ENCODE results near the gene LSR.

DNA sequence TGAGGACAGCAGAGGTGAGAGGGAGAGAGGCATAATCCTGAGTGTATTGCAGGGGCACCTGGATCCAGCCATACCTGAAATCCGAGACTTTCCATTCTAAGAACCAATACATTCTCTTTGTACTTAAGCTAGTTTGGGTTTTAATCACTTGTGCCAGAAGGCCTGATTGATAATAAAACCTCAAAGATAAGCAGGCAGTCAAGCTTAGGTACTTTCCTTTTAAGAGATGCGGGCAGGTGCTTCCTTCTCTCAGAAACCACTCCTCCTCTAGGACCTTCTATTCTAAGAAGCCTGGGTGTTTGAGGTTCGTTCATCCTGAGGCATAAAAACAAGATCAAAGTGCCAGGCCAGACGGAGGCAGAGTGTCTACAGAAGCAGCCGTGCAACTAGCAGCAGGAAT, 42.4 kb upstream of the LSR start:
- TF ChIP-seq, protein P1, sequence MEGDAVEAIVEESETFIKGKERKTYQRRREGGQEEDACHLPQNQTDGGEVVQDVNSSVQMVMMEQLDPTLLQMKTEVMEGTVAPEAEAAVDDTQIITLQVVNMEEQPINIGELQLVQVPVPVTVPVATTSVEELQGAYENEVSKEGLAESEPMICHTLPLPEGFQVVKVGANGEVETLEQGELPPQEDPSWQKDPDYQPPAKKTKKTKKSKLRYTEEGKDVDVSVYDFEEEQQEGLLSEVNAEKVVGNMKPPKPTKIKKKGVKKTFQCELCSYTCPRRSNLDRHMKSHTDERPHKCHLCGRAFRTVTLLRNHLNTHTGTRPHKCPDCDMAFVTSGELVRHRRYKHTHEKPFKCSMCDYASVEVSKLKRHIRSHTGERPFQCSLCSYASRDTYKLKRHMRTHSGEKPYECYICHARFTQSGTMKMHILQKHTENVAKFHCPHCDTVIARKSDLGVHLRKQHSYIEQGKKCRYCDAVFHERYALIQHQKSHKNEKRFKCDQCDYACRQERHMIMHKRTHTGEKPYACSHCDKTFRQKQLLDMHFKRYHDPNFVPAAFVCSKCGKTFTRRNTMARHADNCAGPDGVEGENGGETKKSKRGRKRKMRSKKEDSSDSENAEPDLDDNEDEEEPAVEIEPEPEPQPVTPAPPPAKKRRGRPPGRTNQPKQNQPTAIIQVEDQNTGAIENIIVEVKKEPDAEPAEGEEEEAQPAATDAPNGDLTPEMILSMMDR (conservative IDR thresholded peaks at IDR 0.05; ENCODE audit: low read depth in 2 of 2), result no peak
- no peak for TF ChIP-seq EZH2 (IDR thresholded peaks at IDR 0.05; ENCODE audit: low read depth, unreplicated experiment)
- TF ChIP-seq POLR2AphosphoS5 (IDR thresholded peaks at IDR 0.05; ENCODE audit: low read depth), result no peak
- TF ChIP-seq, protein P2, sequence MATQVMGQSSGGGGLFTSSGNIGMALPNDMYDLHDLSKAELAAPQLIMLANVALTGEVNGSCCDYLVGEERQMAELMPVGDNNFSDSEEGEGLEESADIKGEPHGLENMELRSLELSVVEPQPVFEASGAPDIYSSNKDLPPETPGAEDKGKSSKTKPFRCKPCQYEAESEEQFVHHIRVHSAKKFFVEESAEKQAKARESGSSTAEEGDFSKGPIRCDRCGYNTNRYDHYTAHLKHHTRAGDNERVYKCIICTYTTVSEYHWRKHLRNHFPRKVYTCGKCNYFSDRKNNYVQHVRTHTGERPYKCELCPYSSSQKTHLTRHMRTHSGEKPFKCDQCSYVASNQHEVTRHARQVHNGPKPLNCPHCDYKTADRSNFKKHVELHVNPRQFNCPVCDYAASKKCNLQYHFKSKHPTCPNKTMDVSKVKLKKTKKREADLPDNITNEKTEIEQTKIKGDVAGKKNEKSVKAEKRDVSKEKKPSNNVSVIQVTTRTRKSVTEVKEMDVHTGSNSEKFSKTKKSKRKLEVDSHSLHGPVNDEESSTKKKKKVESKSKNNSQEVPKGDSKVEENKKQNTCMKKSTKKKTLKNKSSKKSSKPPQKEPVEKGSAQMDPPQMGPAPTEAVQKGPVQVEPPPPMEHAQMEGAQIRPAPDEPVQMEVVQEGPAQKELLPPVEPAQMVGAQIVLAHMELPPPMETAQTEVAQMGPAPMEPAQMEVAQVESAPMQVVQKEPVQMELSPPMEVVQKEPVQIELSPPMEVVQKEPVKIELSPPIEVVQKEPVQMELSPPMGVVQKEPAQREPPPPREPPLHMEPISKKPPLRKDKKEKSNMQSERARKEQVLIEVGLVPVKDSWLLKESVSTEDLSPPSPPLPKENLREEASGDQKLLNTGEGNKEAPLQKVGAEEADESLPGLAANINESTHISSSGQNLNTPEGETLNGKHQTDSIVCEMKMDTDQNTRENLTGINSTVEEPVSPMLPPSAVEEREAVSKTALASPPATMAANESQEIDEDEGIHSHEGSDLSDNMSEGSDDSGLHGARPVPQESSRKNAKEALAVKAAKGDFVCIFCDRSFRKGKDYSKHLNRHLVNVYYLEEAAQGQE (IDR thresholded peaks at IDR 0.05; ENCODE audit: unreplicated experiment), result no peak
